Measurements from ENCODE around the gene RNF150.
"Not testable (repeated sequence)": the region's sequence is repeated elsewhere in the genome, so short reads cannot be mapped to it uniquely, and the experiment has no call there.

The RNF150 gene

GRCh38 chr4:141074098-141074878 is 59.0 kb downstream of the RNF150 start:
- no peak for DNase-seq

GRCh38 chr4:141066690-141067089 is 66.6 kb downstream of the RNF150 start:
- no peak for DNase-seq

- no peak for DNase-seq
Measured at GRCh38 chr4:141065872-141066271, 67.4 kb downstream of the RNF150 start.

GRCh38 chr4:141062651-141063050 is 70.6 kb downstream of the RNF150 start:
- DNase-seq, result no peak

GRCh38 chr4:141058591-141059512 is 74.4 kb downstream of the RNF150 start:
- no peak for DNase-seq

- DNase-seq, result no peak
Measured at GRCh38 chr4:141057582-141057981, 75.7 kb downstream of the RNF150 start.

GRCh38 chr4:141056473-141056872 is 76.8 kb downstream of the RNF150 start:
- DNase-seq, result no peak

- DNase-seq, result no peak
Measured at GRCh38 chr4:141054446-141054845, 78.8 kb downstream of the RNF150 start.

GRCh38 chr4:141050999-141051398 is 82.3 kb downstream of the RNF150 start:
- not testable (repeated sequence) for DNase-seq

- DNase-seq, result no peak
Measured at GRCh38 chr4:141047228-141047884, 85.9 kb downstream of the RNF150 start.

- no peak for DNase-seq
Measured at GRCh38 chr4:141046255-141046654, 87.0 kb downstream of the RNF150 start.

- DNase-seq, result no peak
Measured at GRCh38 chr4:141045848-141046247, 87.4 kb downstream of the RNF150 start.

- peak; percentile 6 for DNase-seq
Measured at GRCh38 chr4:141041021-141041476, 92.2 kb downstream of the RNF150 start.

GRCh38 chr4:141039156-141039555 is 94.1 kb downstream of the RNF150 start:
- DNase-seq, result no peak

- DNase-seq, result no peak
Measured at GRCh38 chr4:141038428-141038827, 94.8 kb downstream of the RNF150 start.

- no peak for DNase-seq
Measured at GRCh38 chr4:141037446-141037845, 95.8 kb downstream of the RNF150 start.

- DNase-seq, result no peak
Measured at GRCh38 chr4:141036786-141037185, 96.5 kb downstream of the RNF150 start.

- DNase-seq, result no peak
Measured at GRCh38 chr4:141035920-141036319, 97.3 kb downstream of the RNF150 start.

- DNase-seq, result no peak
Measured at GRCh38 chr4:141028024-141028529, 105.2 kb downstream of the RNF150 start.

- DNase-seq, result peak; percentile 0
Measured at GRCh38 chr4:141027421-141027820, 105.8 kb downstream of the RNF150 start.

- no peak for DNase-seq
Measured at GRCh38 chr4:141026900-141027299, 106.4 kb downstream of the RNF150 start.

GRCh38 chr4:141023051-141023450 is 110.2 kb downstream of the RNF150 start:
- DNase-seq, result no peak

GRCh38 chr4:141022111-141022695 is 111.1 kb downstream of the RNF150 start:
- DNase-seq, result no peak

All from SHP77 treated with DMSO at 0.1 percent for 48 hours (cell line).